HG02759 (cell line): Measurements from ENCODE around the gene ZNF473.
"Not testable (repeated sequence)": the region's sequence is repeated elsewhere in the genome, so short reads cannot be mapped to it uniquely, and the experiment has no call there.

Experiments
- ATAC-seq: cut with Tn5 transposase; IDR thresholded peaks from one replicate; pipeline ENCODE4 v1.9.1; 2021; ENCODE audit warnings: mild to moderate bottlenecking, moderate library complexity; ENCODE audit not compliant: unreplicated experiment

Gene ZNF473

DNA sequence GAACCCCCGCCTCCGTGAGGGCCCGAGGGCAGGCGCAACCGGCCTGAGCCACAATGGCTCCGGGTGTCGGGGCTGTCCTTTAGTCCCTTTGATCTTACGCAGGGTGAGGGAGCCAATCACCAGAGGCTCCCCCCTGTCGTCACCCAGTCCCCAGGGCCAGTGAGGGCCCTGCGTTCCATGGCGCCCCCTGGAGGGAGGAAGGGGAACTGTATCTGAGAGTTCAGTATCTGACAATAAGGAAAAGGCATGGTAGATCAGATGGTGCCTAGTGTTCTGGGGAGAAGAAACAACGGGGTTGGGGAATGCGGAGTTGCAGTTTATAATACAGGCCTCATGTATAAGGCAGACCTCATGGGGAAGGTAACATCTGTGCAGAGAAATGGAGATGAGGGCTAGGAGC lies 72.1 kb downstream of the ZNF473 start:
- ATAC-seq: not testable (repeated sequence)

DNA sequence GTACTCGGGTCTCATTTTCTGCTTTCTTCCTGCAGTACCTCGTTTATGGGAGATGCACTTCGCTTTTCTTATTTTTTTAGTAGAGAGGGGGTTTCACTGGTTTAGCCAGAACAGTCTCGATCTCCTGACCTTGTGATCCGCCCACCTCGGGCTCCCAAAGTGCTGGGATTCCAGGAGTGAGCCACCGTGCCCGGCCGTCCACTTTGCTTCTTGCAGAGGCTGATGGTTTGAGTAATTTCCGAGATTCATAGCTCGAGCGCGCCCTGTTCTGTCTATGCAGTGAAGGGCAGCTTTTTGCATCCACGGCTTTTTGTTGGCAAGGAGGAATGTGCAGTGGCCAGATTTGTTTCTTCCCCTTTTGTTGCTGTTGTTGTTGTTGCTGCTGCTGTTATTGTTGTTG lies 73.1 kb downstream of the ZNF473 start:
- ATAC-seq: not testable (repeated sequence)

DNA sequence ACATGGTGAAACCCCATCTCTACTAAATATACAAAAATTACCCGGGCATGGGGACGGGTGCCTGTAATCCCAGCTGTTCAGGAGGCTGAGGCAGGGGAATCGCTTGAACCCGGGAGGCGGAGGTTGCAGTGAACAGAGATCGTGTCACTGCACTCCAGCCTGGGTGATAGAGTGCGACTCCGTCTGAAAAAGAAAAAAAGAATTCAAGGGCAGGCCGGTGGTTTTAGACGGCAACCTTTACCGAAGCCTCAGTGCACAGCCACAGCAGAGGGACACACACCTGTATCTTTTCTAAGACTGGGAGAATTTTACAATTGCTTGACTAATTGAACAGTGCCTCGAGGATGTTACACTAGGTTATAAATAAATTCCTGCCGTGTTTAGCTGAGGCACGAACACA lies 73.9 kb downstream of the ZNF473 start:
- not testable (repeated sequence) for ATAC-seq

DNA sequence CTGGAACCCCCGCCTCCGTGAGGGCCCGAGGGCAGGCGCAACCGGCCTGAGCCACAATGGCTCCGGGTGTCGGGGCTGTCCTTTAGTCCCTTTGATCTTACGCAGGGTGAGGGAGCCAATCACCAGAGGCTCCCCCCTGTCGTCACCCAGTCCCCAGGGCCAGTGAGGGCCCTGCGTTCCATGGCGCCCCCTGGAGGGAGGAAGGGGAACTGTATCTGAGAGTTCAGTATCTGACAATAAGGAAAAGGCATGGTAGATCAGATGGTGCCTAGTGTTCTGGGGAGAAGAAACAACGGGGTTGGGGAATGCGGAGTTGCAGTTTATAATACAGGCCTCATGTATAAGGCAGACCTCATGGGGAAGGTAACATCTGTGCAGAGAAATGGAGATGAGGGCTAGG lies 75.1 kb downstream of the ZNF473 start:
- ATAC-seq: not testable (repeated sequence)
